ENCODE data around the gene DIPK1C. TPM values are rescaled to one million over a fixed set of nuclear protein-coding genes. Genes with fewer than 3 reads are reported as not detected.
A peak's percentile ranks its signal among the peaks of the same experiment; 100 is the strongest.

DIPK1C gene
- polyA plus RNA-seq, 10 donors: 3.9 to 16.4 (median 9.5) TPM

DNA sequence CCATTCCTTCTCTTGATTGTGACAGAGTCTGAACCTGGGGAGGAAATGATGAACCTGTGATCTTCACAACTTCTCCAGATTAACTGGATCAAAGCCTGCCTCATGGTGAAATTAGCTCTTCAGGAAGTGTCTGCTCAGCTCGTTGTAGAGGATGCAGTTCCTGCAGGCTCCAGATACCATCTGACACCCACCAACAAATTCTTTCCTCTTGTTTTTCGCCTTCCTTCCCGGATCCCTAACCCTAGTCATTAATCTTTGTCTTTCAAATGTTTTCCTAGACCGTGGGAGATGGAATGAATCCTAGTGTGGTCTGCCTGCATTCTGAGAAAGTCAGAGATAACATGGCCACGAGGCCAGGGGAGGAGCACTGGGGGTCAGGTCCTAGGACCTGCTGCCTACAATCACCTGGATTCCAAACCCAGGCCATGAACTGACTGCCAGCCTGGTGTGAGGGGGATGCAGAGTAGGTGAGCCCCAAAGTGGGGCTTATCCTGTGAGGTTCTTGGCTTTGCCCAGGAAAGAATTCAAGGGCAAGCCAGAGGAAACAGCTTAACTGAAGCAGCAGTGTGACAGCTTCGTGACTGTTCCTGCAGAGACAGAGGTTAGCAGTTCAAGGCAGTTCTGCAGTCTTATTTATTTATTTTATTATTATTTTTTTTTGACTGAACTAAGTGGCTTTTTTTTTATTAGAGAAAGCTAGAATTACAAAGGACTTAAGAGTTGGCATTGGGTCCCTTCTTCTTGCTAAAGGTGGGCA, 67.8 kb downstream of the DIPK1C start:
- no peak for DNase-seq

DNA sequence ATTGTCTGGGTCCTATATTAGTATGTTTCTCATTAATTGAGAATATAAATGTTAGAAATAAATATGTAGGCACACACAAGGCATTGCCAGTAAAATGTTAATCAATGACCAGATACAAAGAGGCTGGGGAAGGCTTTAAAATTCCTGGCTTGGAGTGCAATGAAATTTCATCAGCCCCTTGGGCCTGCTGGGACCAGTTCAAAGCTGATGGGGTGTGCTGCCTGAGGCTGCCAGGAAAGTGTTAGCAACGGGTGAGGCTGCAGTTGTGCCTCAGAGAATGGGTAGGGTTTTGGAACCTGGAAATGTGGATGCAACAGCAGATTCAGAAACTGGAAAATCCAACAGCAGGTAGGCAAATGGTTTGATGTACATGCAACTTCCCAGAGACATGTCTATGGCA, 68.9 kb downstream of the DIPK1C start:
- DNase-seq: peak in 1 of 3 donors; percentile 57

DNA sequence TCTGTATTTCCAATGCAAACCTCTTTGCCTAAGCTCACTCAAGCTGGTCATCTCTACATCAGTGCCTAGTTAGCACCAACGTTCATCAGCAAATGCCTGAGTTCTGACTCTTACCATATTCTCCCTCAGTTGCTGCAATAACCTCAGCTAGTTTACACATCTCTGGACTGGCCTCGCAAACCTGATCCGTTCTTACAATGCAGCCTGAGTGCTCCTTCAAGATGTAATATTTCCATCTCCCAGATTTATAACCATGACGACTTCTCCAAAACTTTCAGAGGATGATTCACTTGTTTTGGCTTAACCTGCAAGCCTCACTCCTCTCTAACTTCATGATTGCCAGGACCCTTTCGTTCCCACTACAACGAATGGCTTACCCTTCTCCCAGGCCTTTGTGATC, 69.7 kb downstream of the DIPK1C start:
- peak in 2 of 3 donors; percentile 63 to 79 for DNase-seq

Other genes starting within 250 kb of the DIPK1C start
- 10 to 100 TPM; 23.6 to 44.4 (median 29.6) TPM for gene CYB5A, start 165.3 kb downstream of the DIPK1C start, polyA plus RNA-seq (ENCODE audit: insufficient read length in 10 of 10)
- under 1 TPM in 2 of 10 donors, not detected in 8; 0.03 to 0.11 TPM for gene C18orf63, start 141.5 kb downstream of the DIPK1C start, polyA plus RNA-seq (ENCODE audit: insufficient read length in 10 of 10)
- 10 to 100 TPM; 49.8 to 70.6 (median 57.3) TPM for gene CNDP2, start 39.1 kb upstream of the DIPK1C start, polyA plus RNA-seq (ENCODE audit: insufficient read length in 10 of 10)
- under 1 TPM in 8 of 10 donors, not detected in 2; 0.11 to 0.50 (median 0.20) TPM for gene CNDP1, start 77.2 kb upstream of the DIPK1C start, polyA plus RNA-seq (ENCODE audit: insufficient read length in 10 of 10)
- 1 to 10 TPM; 4.8 to 7.5 (median 6.0) TPM for gene ZNF407, start 140.6 kb upstream of the DIPK1C start, polyA plus RNA-seq (ENCODE audit: insufficient read length in 10 of 10)